KOPT-K1 (cell line): Measurements from ENCODE around the gene HOXB4.

Source experiments
- H3K27ac ChIP-seq: fragments of 200-600 bp; sonication (generic); 2 replicates; pipeline ENCODE4 v1.5.1; 2016; ENCODE audit warnings: antibody characterized with exemption, mild to moderate bottlenecking, low read depth, low read length; ENCODE audit not compliant: poor library complexity, severe bottlenecking
- H3K36me3 ChIP-seq: fragments of 200-600 bp; sonication (generic); 2 replicates; pipeline ENCODE4 v1.5.1; 2017; ENCODE audit warnings: antibody characterized with exemption, mild to moderate bottlenecking, low read length, moderate library complexity; ENCODE audit not compliant: insufficient read depth
- H3K9me3 ChIP-seq: fragments of 200-600 bp; sonication (generic); 2 replicates; pipeline ENCODE4 v1.5.1; 2017; ENCODE audit warnings: antibody characterized with exemption, low read length, mild to moderate bottlenecking; ENCODE audit not compliant: insufficient read depth, poor library complexity, severe bottlenecking

HOXB4 gene

DNA sequence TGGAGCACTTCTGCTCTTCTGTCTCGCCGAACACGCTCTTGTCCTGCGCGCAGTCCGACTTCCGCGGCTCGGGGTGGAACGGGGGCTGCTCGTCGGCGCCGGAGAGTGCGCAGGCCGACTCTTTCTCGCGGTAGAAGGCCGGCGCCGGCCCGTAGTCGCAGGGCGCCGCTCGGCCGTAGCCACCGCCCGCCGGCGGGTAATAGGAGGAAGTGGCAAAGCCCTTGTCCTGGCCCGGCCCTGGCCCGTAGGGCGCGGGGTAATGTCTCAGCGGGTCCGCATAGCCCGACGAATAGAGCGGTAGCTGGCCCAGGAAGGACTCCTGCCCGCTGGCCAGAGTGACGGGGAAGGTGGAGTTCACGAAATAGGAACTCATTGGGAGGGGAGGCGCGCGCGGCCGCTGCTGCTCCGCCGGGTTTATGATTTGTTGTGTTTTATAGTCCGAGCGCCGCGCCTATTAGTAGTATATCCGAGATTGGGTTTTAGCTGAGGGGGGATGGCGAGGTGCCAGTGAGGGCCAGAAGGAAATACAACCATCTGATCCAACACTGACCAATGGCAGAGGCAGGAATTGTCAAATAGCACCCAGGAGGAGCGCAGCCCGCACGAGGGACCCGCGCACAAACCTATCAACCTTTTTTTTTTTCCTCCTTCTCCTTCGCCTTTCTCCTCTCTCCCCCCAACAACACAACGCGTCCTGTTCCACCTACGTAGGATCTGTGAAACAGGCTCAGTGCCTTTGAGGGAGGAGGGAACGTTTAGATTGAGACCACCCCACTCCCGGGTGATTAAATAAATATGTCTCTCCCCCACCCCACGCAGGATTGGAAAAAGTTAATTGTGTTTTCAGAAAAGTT lies 19.9 kb upstream of the HOXB4 start:
- H3K9me3 ChIP-seq: no peaks in the 10 kb centered on the region
- no peak overlapping the region for H3K27ac ChIP-seq
- no peaks in the 10 kb centered on the region for H3K36me3 ChIP-seq

- no peaks in the 10 kb centered on the region for H3K36me3 ChIP-seq
- H3K9me3 ChIP-seq: no peaks in the 10 kb centered on the region
- no peak overlapping the region for H3K27ac ChIP-seq
These were observed 19.3 kb upstream of the HOXB4 start for GRCh38 chr17:48597528-48597777.

DNA sequence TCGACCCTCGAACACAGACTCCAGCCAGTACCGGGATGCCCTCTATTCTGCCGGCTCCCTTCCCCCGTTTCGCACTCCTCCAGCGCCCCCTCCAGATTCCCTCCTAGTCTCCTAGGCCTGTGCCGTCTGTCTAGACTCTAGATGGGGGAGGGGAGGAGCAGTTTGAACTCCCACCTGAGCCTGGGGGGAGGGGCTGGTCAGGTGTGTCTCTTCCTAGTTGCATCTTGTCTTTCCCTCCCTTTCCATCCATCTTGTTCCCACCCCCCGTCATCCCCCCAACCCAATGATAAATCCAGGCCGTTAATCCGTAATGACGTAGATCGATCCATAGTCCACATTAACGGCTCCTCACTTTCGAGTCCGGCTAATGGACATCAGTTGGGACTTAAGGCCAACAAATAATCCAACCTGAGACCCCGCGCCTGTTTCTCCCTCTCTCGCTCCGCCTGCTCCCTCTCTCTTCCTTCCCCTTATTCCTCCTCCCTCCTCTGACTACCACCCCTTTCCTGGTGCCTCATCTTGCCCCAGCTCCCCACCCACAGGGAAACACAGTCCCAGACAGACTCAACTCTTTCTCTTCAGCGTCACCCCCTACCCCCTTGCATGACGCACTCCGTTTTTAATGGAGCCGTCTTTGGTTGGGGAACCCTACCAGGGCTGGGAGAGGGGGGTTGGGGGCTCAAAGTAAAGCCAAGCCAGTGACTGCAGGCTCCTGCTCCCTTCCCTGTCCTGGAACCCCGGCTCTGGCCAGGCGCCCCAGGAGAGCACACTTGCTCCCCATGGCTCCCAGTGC lies 18.8 kb upstream of the HOXB4 start:
- Histone ChIP-seq H3K9me3 (no peaks in the 10 kb centered on the region), H3K36me3 (no peaks in the 10 kb centered on the region), H3K27ac (no peak overlapping the region)

GRCh38 chr17:48596000-48596734 lies 18.0 kb upstream of the HOXB4 start:
- no peaks in the 10 kb centered on the region for H3K9me3 ChIP-seq
- no peak overlapping the region for H3K27ac ChIP-seq
- no peaks in the 10 kb centered on the region for H3K36me3 ChIP-seq

- Histone ChIP-seq H3K36me3 (no peaks in the 10 kb centered on the region), H3K27ac (no peak overlapping the region), H3K9me3 (no peaks in the 10 kb centered on the region)
These were observed 17.3 kb upstream of the HOXB4 start for GRCh38 chr17:48595278-48595999.

- H3K27ac ChIP-seq: no peak overlapping the region
- H3K9me3 ChIP-seq: no peaks in the 10 kb centered on the region
- no peaks in the 10 kb centered on the region for H3K36me3 ChIP-seq
These were observed 16.6 kb upstream of the HOXB4 start for GRCh38 chr17:48594538-48595277.

GRCh38 chr17:48593840-48594537 lies 15.8 kb upstream of the HOXB4 start:
- Histone ChIP-seq H3K36me3 (no peaks in the 10 kb centered on the region), H3K9me3 (no peaks in the 10 kb centered on the region), H3K27ac (no peak overlapping the region)

GRCh38 chr17:48593126-48593829 lies 15.1 kb upstream of the HOXB4 start, which contains the start of gene HOXB5:
Gene HOXB5 (minus strand): TSS chr17:48593779. CDS start chr17:48593682, 97 bp downstream.
- Histone ChIP-seq H3K9me3 (no peaks in the 10 kb centered on the region), H3K27ac (no peak within 1 kb of the TSS), H3K36me3 (no peaks in the 10 kb centered on the region)

GRCh38 chr17:48592577-48592976 lies 14.4 kb upstream of the HOXB4 start:
- no peak overlapping the region for H3K27ac ChIP-seq
- no peaks in the 10 kb centered on the region for H3K36me3 ChIP-seq
- no peaks in the 10 kb centered on the region for H3K9me3 ChIP-seq

DNA sequence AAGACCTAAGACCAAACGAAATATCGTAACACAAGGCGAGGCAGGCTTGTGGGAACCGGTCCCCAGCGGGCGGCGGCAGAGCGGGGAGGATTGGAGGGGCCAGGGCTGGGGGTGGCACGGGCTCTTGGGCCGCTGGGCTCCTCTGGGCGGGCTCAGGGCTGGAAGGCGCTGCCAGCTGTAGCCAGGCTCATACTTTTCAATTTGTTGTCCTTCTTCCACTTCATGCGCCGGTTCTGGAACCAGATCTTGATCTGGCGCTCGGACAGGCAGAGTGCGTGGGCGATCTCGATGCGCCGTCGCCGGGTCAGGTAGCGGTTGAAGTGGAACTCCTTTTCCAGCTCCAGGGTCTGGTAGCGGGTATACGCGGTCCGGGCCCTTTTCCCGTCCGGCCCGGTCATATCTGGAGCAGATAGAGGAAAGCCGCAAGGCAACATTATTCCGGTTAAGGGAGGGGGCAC lies 13.9 kb upstream of the HOXB4 start:
- Histone ChIP-seq H3K27ac (no peak overlapping the region), H3K9me3 (no peaks in the 10 kb centered on the region), H3K36me3 (no peaks in the 10 kb centered on the region)

DNA sequence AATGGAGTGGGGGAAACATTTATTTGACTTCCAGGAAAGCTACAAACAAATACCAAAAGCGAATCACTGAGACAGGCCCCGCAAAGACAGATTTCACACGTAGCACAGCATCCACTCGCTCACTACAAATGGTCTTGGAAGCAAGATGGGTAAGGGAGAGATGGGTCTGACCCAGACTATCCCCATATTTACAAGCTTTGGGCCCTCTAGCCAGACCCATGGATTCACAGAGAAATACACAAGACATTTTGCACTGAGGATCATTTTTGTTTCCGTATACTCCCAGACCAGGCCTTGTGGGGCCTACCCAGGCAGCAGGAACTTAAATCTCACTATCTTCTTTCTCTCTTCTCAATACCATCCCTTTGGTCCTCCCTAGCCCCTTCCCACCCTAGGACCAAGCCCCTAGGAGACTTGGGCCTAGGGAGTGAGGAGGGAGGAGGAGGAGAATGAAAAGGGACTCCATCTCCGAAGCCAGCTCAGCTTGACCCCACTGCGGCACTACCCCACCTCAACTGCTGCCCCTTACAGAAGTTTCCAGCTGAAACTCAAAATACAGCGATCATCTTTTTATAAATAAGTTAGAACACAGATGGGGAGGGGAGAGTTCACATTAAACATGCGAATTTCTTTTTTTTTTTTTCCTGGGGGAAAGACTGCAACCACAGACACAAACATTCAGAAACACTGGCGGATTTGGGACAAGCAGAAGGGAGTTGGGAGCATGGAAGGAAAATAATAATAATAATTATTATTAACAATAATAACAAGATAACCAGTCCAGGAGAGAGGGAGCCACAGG lies 13.3 kb upstream of the HOXB4 start:
- H3K27ac ChIP-seq: no peak overlapping the region
- no peaks in the 10 kb centered on the region for H3K9me3 ChIP-seq

GRCh38 chr17:48590607-48591161 lies 12.5 kb upstream of the HOXB4 start:
- H3K27ac ChIP-seq: no peak overlapping the region
- no peaks in the 10 kb centered on the region for H3K9me3 ChIP-seq
- no peaks in the 10 kb centered on the region for H3K36me3 ChIP-seq

More for the DNA sequence above, 13.3 kb upstream of the HOXB4 start:
- H3K36me3 ChIP-seq: no peaks in the 10 kb centered on the region
